Tibial artery (tissue), 4 donors: ENCODE results near the gene SMC3.

Experiments used
- DNase-seq, 2 donors: peaks; one replicate each; pipeline ENCODE4 v3.0.0-alpha.2; 2019
- H3K27ac ChIP-seq, 2 donors: fragments of 200-600 bp; sonication (generic) in 1 of 2; 1 replicate in 1 of 2; 2 replicates in 1 of 2; pipeline ENCODE4 v1.5.1; 2018 to 2019; ENCODE audit warnings: mild to moderate bottlenecking in 1 of 2
- H3K27me3 ChIP-seq, 2 donors: fragments of 200-600 bp; sonication (generic) in 1 of 2; one replicate each; pipeline versions ENCODE4 v1.5.1 to v1.6.0; 2016 to 2019
- H3K36me3 ChIP-seq, 3 donors: fragments of 200-600 bp; sonication (generic) in 2 of 3; one replicate each; pipeline ENCODE4 v1.5.1; 2016 to 2019; ENCODE audit warnings: mild to moderate bottlenecking in 2 of 3
- H3K4me1 ChIP-seq, 4 donors: fragments of 200-600 bp; sonication (generic) in 2 of 4; 1 replicate in 3 of 4; 2 replicates in 1 of 4; pipeline ENCODE4 v1.5.1; 2016 to 2019
- H3K4me3 ChIP-seq, 2 donors: fragments of 200-600 bp; sonication (generic) in 1 of 2; 1 replicate in 1 of 2; 2 replicates in 1 of 2; pipeline ENCODE4 v1.5.1; 2018 to 2019; ENCODE audit warnings: mild to moderate bottlenecking in 2 of 2
- H3K9me3 ChIP-seq, 3 donors: fragments of 200-600 bp; sonication (generic) in 1 of 3; one replicate each; pipeline ENCODE4 v1.5.1; 2016 to 2019
- CTCF ChIP-seq, 2 experiments: fragments of 200-600 bp in 1 of 2; fragments of 450-650 bp in 1 of 2; IDR thresholded peaks; one replicate each; pipeline ENCODE4 v1.5.1; 2017 to 2019; ENCODE audit warnings: antibody characterized with exemption in 2 of 2, mild to moderate bottlenecking in 1 of 2, moderate library complexity in 1 of 2
- intact Hi-C: fragments of 100-400 bp; cut with DNase I; formaldehyde crosslinking; loops from one replicate; pipeline ENCODE4 v1.15.0; 2023; ENCODE audit warnings: low total_unique reads

The SMC3 gene

GRCh38 chr10:110584006-110584405 is 16.5 kb downstream of the SMC3 start:
- no peaks in the 10 kb centered on the region for H3K27me3 ChIP-seq
- intact Hi-C loops: no loop called here
- no peak for DNase-seq
- H3K36me3 ChIP-seq: peaks cover 83 to 96% (median 85%) of the 10 kb centered on the region in 3 donors
- TF ChIP-seq CTCF (IDR thresholded peaks at IDR 0.05): no peak
- no peaks in the 10 kb centered on the region for H3K9me3 ChIP-seq
- H3K4me1 ChIP-seq: no peaks in the 10 kb centered on the region
- H3K27ac ChIP-seq: no peak overlapping the region
- H3K4me3 ChIP-seq: no peak overlapping the region

GRCh38 chr10:110591760-110592159 is 24.3 kb downstream of the SMC3 start:
- H3K4me3 ChIP-seq: no peak overlapping the region
- H3K27me3 ChIP-seq: no peaks in the 10 kb centered on the region
- H3K4me1 ChIP-seq: no peaks in the 10 kb centered on the region
- H3K36me3 ChIP-seq: peaks cover 64 to 92% (median 76%) of the 10 kb centered on the region in 3 donors
- DNase-seq: no peak
- intact Hi-C loops: no loop called here
- H3K9me3 ChIP-seq: no peaks in the 10 kb centered on the region
- H3K27ac ChIP-seq: no peak overlapping the region
- no peak for TF ChIP-seq CTCF (IDR thresholded peaks at IDR 0.05)

- Histone ChIP-seq H3K36me3 (peaks cover 60 to 93% (median 64%) of the 10 kb centered on the region in 3 donors), H3K4me3 (no peak overlapping the region), H3K9me3 (no peaks in the 10 kb centered on the region), H3K27me3 (no peaks in the 10 kb centered on the region), H3K27ac (no peak overlapping the region), H3K4me1 (no peaks in the 10 kb centered on the region)
- no peak for TF ChIP-seq CTCF (IDR thresholded peaks at IDR 0.05)
- no peak for DNase-seq
- intact Hi-C loops: no loop called here
These were observed 30.0 kb downstream of the SMC3 start for GRCh38 chr10:110597476-110597875.

GRCh38 chr10:110600487-110601101 is 33.1 kb downstream of the SMC3 start:
- Histone ChIP-seq H3K27ac (no peak overlapping the region), H3K4me1 (no peaks in the 10 kb centered on the region), H3K27me3 (no peaks in the 10 kb centered on the region), H3K9me3 (no peaks in the 10 kb centered on the region), H3K36me3 (peaks cover 63 to 96% (median 78%) of the 10 kb centered on the region in 3 donors), H3K4me3 (no peak overlapping the region)
- intact Hi-C loops: no loop called here
- no peak for DNase-seq
- no peak for TF ChIP-seq CTCF (IDR thresholded peaks at IDR 0.05)

- Histone ChIP-seq H3K9me3 (no peaks in the 10 kb centered on the region), H3K4me3 (no peak overlapping the region), H3K27me3 (no peaks in the 10 kb centered on the region), H3K27ac (no peak overlapping the region), H3K4me1 (no peaks in the 10 kb centered on the region), H3K36me3 (peaks cover 64 to 94% (median 75%) of the 10 kb centered on the region in 3 donors)
- no peak for TF ChIP-seq CTCF (IDR thresholded peaks at IDR 0.05)
- no peak for DNase-seq
- intact Hi-C loops: no loop called here
These were observed 34.1 kb downstream of the SMC3 start for GRCh38 chr10:110601581-110601980.

- no peak for DNase-seq
- H3K36me3 ChIP-seq: peaks cover 17 to 30% (median 29%) of the 10 kb centered on the region in 3 donors
These were observed 40.6 kb downstream of the SMC3 start for GRCh38 chr10:110608087-110608486.

More at GRCh38 chr10:110608087-110608486, 40.6 kb downstream of the SMC3 start:
- no peak for TF ChIP-seq CTCF (IDR thresholded peaks at IDR 0.05)
- H3K4me1 ChIP-seq: no peaks in the 10 kb centered on the region
- intact Hi-C loops: no loop called here
- H3K27me3 ChIP-seq: no peaks in the 10 kb centered on the region
- no peaks in the 10 kb centered on the region for H3K9me3 ChIP-seq
- H3K4me3 ChIP-seq: no peak overlapping the region
- H3K27ac ChIP-seq: no peak overlapping the region
